Inferior parietal cortex (tissue), 1 donor: ENCODE results near the gene CIAO3.

Experiments
- DNase-seq: peaks from one replicate; pipeline ENCODE4 v3.0.0-alpha.2; 2016; ENCODE audit errors: extremely low spot score

Gene CIAO3

DNA sequence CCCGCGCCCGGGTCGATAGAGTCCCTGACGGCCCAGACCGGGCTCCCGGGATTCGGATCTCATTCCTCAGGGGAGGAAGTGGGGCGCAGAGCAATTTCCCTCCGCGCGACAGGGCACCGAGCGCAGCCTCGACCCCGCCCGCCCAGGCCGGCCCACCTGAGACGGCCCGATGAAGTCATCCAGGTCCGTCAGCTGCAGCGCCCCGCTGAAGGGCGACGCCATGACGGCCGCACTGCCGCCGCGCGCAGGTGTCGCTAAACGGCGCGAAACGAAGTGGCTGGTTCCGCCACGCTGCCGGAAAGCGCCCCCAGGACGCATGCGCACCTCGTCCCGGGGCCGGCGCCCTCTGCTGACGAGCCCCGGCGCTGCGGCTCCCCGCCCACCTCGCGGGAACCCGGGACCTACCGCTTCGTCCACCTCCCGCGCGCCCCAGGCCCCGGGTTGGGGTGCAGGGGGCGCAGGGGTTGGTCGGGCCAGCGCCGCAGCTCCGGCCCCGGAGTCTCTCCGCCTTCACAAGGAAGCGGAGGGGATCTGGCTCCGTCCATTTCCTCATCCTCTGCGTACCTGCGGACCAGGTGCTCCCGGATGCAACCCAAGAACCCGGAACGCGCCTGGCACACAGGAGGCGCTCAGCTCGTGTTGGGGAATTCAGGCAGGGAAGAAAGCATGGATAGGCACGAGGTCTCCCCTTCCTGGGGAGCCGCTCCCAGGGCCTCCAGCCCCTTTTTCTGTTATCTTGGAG, at the start of gene CIAO3:
TSS of gene CIAO3 (minus strand) at position 234 of the 742 bp plus-strand sequence. CDS start at position 222, 12 bp downstream.
- DNase-seq = peak; percentile 83

DNA sequence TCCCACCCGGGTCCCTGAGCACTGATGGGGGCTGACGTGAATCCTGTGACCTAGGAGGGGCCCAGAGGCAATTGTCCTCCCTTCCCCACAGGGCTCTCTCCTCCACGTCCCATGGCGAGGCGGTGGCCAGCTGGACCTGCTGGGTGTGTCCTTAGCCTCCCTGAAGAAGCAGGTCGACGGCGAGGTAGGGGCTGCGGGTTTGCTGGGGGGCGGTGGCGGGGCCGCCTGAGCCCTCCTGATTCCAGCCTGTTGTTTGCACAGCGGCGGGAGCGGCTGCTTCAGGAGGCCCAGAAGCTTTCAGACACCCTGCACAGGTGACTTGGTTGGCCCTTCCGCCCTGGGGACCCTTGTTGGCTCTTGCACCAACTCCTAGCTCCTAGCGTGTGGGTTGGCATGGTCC, 49.3 kb upstream of the CIAO3 start:
- no peak for DNase-seq

DNA sequence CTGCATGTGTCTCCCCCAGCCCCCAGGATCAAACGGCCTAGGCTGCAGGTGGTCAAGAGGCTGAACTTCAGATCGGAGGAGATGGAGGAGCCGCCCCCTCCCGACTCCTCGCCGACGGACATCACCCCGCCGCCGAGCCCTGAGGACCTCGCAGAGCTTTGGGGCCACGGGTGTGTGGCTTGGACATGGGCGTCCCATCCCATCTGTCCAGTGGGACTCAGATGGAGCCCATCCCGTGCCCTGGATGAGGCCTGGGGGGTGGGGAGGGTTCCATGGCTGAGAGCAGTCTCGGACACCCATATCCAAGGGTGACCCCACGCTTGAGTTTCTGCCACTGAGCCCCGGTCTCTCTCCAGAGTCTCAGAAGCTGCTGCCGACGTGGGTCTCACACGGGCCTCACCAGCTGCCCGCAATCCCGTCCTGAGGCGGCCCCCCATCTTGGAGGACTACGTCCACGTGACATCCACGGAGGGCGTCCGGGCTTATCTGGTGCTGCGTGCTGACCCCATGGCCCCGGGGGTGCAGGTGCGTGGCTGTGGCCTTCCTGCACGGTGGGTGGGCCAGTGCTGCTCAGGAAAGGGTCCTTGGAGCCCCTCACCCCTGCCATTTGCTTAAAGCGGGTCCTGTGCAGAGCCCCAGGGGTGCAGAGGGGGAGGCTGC, 48.5 kb upstream of the CIAO3 start:
- no peak for DNase-seq

DNA sequence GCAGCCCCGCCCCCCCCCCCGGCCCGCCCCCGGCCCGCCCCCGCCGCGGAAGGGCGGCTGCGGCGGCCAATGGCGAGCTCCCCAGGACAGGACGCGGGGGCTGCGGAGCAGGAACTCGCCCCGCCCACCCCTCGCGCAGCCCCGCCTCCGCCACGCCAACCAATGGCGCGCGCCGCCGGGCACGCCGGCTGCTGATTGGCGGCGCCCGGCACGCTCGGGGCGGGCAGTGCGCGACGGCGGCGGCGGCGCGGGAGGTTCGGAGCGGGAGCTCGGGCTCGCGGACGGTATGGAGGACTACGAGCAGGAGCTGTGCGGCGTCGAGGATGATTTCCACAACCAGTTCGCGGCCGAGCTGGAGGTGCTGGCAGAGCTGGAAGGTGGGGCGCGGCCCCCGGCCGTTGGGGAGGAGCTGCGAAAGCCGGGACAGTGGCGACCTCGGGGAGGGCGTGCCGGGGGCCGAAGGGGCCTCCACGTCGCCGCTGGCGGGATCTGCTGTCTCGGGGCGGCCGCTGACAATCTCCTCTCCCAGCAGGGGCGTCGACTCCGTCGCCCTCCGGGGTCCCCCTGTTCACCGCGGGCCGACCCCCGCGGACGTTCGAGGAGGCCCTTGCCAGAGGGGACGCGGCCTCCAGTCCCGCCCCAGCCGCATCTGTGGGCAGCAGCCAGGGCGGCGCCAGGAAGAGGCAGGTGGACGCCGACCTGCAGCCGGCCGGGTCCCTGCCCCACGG, 47.8 kb upstream of the CIAO3 start, which contains the start of gene CHTF18:
TSS of gene CHTF18 (plus strand) at position 222 of the 728 bp plus-strand sequence. CDS start at position 287, 65 bp downstream.
- DNase-seq = peak; percentile 86

DNA sequence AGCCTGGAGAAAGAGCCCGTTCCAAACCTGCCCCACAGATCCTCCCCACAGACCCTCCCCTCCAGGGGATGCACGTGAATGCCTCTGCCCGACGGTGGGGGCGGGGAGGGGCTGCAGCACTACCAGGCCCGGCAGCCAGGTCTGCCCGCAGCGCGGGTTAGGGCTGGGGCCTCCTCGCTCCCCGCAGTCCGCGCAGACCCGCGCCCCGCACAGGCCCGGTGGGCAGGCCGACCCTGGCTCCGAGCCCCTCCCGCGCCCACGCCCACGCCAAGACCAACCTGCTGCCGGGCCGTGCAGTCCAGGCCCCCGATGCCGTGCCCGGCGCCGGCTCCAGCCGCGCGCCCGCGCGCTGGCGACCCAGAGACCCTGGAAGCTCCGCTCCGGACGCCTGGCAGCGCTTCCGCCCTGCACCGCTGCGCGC, 47.2 kb upstream of the CIAO3 start, which contains the start of gene RPUSD1:
TSS of gene RPUSD1 (minus strand) at position 404 of the 421 bp plus-strand sequence. CDS start 644 bp downstream, outside the sequence.
- no peak for DNase-seq

GRCh38 chr16:787321-787966, 46.6 kb upstream of the CIAO3 start:
- no peak for DNase-seq

GRCh38 chr16:785563-786535, 45.1 kb upstream of the CIAO3 start:
- peak; percentile 48 for DNase-seq

GRCh38 chr16:784431-784830, 43.6 kb upstream of the CIAO3 start:
- no peak for DNase-seq

GRCh38 chr16:783404-784161, 42.8 kb upstream of the CIAO3 start:
- no peak for DNase-seq

GRCh38 chr16:782766-783403, 42.1 kb upstream of the CIAO3 start:
- no peak for DNase-seq

- no peak for DNase-seq
These were observed 41.5 kb upstream of the CIAO3 start for GRCh38 chr16:782258-782657.

GRCh38 chr16:781346-782010, 40.7 kb upstream of the CIAO3 start:
- DNase-seq = no peak

- no peak for DNase-seq
These were observed 39.5 kb upstream of the CIAO3 start for GRCh38 chr16:780296-780695.

GRCh38 chr16:779561-779960, 38.8 kb upstream of the CIAO3 start:
- no peak for DNase-seq

DNA sequence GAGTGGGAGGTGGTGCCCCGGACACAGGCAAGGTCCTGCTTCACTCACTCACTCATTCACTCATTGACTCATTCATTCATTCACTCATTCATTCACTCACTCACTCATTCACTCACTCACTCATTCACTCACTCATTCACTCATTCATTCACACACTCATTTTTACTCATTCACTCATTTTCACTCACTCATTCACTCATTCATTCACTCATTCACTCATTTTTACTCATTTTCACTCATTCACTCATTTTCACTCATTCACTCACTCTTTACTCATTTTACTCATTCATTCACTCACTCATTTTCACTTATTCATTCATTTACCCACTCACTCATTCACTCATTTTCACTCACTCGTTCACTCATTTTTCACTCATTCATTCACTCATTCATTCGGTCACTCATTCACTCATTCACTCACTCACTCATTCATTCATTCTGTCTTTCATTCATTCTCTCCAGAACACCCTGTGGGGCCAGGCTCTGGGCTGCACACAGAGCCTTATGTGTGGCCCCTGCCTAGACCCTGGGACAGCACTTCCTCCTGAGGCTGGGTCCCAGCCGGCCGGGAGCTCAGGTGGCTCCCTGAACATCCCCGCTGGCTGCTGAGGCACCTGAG, 38.2 kb upstream of the CIAO3 start:
- DNase-seq = no peak

DNA sequence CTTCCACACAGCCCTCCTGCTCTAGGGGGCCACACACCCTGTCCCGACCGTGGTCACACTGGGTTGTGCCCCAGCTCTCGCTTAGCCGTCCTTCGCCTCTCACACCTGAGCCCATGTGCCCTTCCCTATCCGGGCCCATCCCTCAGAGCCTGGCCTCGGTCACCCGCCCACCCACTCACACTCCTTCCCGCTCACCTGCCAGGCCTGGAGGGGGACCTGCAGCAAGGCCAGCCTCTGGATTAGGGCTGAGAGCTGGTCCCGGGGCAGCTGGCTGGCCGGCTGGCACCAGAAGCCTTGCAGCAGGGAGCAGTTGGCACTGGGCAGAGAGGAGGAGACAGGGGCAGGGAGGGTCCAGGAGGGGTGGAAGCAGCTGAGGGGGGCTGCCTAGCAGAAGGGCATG, 37.6 kb upstream of the CIAO3 start:
- DNase-seq = no peak

- no peak for DNase-seq
These were observed 37.0 kb upstream of the CIAO3 start for GRCh38 chr16:777826-778225.

- no peak for DNase-seq
These were observed 36.0 kb upstream of the CIAO3 start for GRCh38 chr16:776824-777223.
